Hepatocyte (in vitro differentiated cells): ENCODE results near the gene USP43.

Experiments used
- CTCF ChIP-seq: fragments of 200-600 bp; sonication (generic); IDR thresholded peaks from 2 replicates; pipeline ENCODE4 v1.5.1; 2016; ENCODE audit warnings: antibody characterized with exemption, mild to moderate bottlenecking; ENCODE audit not compliant: poor library complexity
- EZH2 ChIP-seq: fragments of 200-600 bp; sonication (generic); IDR thresholded peaks from 2 replicates; pipeline ENCODE4 v1.6.1; 2016; ENCODE audit warnings: antibody characterized with exemption, mild to moderate bottlenecking, borderline replicate concordance

- no peak for TF ChIP-seq CTCF
- TF ChIP-seq EZH2, result no peak
These were observed 54.8 kb downstream of the USP43 start for GRCh38 chr17:9700136-9700535.
